Esophagus muscularis mucosa (tissue), 4 donors: ENCODE data around the gene ASB7. TPM values are rescaled to one million over a fixed set of nuclear protein-coding genes. Genes with fewer than 3 reads are reported as not detected.

Experiments used
- DNase-seq: peaks from one replicate; pipeline ENCODE4 v3.0.0-alpha.2; 2017; ENCODE audit errors: extremely low spot score
- H3K27ac ChIP-seq, 4 donors: fragments of 200-600 bp; sonication (generic); replicated peaks in 1 of 4; 1 replicate in 3 of 4; 2 replicates in 1 of 4; pipeline ENCODE4 v1.5.1; 2016 to 2019; ENCODE audit warnings: mild to moderate bottlenecking in 1 of 4
- H3K27me3 ChIP-seq, 4 donors: fragments of 200-600 bp; sonication (generic); one replicate each; pipeline versions ENCODE4 v1.5.1 to v1.6.0; 2016 to 2019
- H3K36me3 ChIP-seq, 4 donors: fragments of 200-600 bp; sonication (generic); one replicate each; pipeline ENCODE4 v1.5.1; 2016 to 2019
- H3K4me1 ChIP-seq, 4 donors: fragments of 200-600 bp; sonication (generic); one replicate each; pipeline ENCODE4 v1.5.1; 2016 to 2019
- H3K4me3 ChIP-seq, 4 donors: fragments of 200-600 bp; sonication (generic); 1 replicate in 2 of 4; 2 replicates in 2 of 4; pipeline ENCODE4 v1.5.1; 2016 to 2019; ENCODE audit warnings: mild to moderate bottlenecking in 4 of 4, moderate library complexity in 1 of 4
- H3K9me3 ChIP-seq, 4 donors: fragments of 200-600 bp; sonication (generic); 1 replicate in 3 of 4; 2 replicates in 1 of 4; pipeline ENCODE4 v1.5.1; 2016 to 2019
- CTCF ChIP-seq, 3 experiments: fragments of 200-600 bp in 2 of 3; fragments of 450-650 bp in 1 of 3; sonication (generic) in 2 of 3; IDR thresholded peaks; one replicate each; pipeline ENCODE4 v1.5.1; 2017 to 2019; ENCODE audit warnings: antibody characterized with exemption in 3 of 3, mild to moderate bottlenecking in 2 of 3, moderate library complexity in 1 of 3
- EP300 ChIP-seq: sonication (generic); formaldehyde crosslinking; IDR thresholded peaks from one replicate; pipeline ENCODE4 v1.6.1; 2017; ENCODE audit warnings: antibody characterized with exemption
- POLR2A ChIP-seq: fragments of 450-650 bp; IDR thresholded peaks from one replicate; pipeline ENCODE4 v1.6.1; 2017; ENCODE audit warnings: antibody characterized with exemption, moderate library complexity, mild to moderate bottlenecking, low read depth
- POLR2AphosphoS5 ChIP-seq, 2 donors: sonication (generic); formaldehyde crosslinking; IDR thresholded peaks; one replicate each; pipeline ENCODE4 v1.6.1; 2017; ENCODE audit warnings: antibody characterized with exemption in 2 of 2
- WGBS: methylation state at CpG from one replicate; pipeline ENCODE4 v1.1.5; 2018; 5-methylcytosine and 5-hydroxymethylcytosine counted together
- intact Hi-C: fragments of 100-400 bp; cut with DNase I; formaldehyde crosslinking; loops from one replicate; pipeline ENCODE4 v1.15.1; 2023
- total RNA-seq, 4 donors: library from RNA; depleted of rRNA; stranded (reverse); fragments of >200 nt; gene quantifications; one replicate each; pipeline versions ENCODE4 v1.1.0 to v1.2.1, GENCODE V29; 2016

Gene ASB7
- total RNA-seq, 4 donors from 2014 or later: 12.8 to 13.8 (median 13.4) TPM

GRCh38 chr15:100613208-100613607 lies 10.8 kb downstream of the ASB7 start:
- H3K4me3 ChIP-seq: no peak overlapping the region
- no peaks in the 10 kb centered on the region for H3K9me3 ChIP-seq
- intact Hi-C loops: no loop called here
- no peaks in the 10 kb centered on the region for H3K4me1 ChIP-seq
- no peaks in the 10 kb centered on the region for H3K27me3 ChIP-seq
- peaks cover 27 to 82% (median 54%) of the 10 kb centered on the region in 4 donors for H3K36me3 ChIP-seq
- DNase-seq: no peak
- no peak for TF ChIP-seq CTCF (IDR thresholded peaks at IDR 0.05)
- WGBS: 100% methylated on average over 1 of the region's 1 CpG
- H3K27ac ChIP-seq: no peak overlapping the region

- intact Hi-C loops: no loop called here
- H3K27me3 ChIP-seq: no peaks in the 10 kb centered on the region
- TF ChIP-seq EP300 (no peak), POLR2AphosphoS5 (IDR thresholded peaks at IDR 0.05) (no peak), CTCF (IDR thresholded peaks at IDR 0.05) (no peak), POLR2A (no peak)
- WGBS: 87% methylated on average over 2 of the region's 2 CpGs
- H3K4me3 ChIP-seq: no peak overlapping the region
- H3K27ac ChIP-seq: no peak overlapping the region
- no peak for DNase-seq
- no peaks in the 10 kb centered on the region for H3K4me1 ChIP-seq
- peaks cover 27 to 80% (median 52%) of the 10 kb centered on the region in 4 donors for H3K36me3 ChIP-seq
- H3K9me3 ChIP-seq: no peaks in the 10 kb centered on the region
These were observed 11.9 kb downstream of the ASB7 start for GRCh38 chr15:100614336-100614735.

- no peak overlapping the region for H3K27ac ChIP-seq
- H3K4me3 ChIP-seq: no peak overlapping the region
- WGBS: 91% methylated on average over 4 of the region's 4 CpGs
- no peaks in the 10 kb centered on the region for H3K4me1 ChIP-seq
- intact Hi-C loops: no loop called here
- H3K9me3 ChIP-seq: no peaks in the 10 kb centered on the region
- no peaks in the 10 kb centered on the region for H3K27me3 ChIP-seq
- DNase-seq: no peak
- peaks cover 23 to 80% (median 46%) of the 10 kb centered on the region in 4 donors for H3K36me3 ChIP-seq
- no peak for TF ChIP-seq POLR2A
These were observed 12.5 kb downstream of the ASB7 start for GRCh38 chr15:100614918-100615317.

- no peak for DNase-seq
- Histone ChIP-seq H3K36me3 (peaks cover 16 to 77% (median 38%) of the 10 kb centered on the region in 4 donors), H3K27me3 (no peaks in the 10 kb centered on the region), H3K4me1 (no peaks in the 10 kb centered on the region), H3K9me3 (no peaks in the 10 kb centered on the region), H3K27ac (no peak overlapping the region), H3K4me3 (no peak overlapping the region)
- intact Hi-C loops: no loop called here
- 52% methylated on average over 5 of the region's 5 CpGs for WGBS
- no peak for TF ChIP-seq POLR2A
- no peak for TF ChIP-seq EP300
- no peak for TF ChIP-seq CTCF (IDR thresholded peaks at IDR 0.05)
- TF ChIP-seq POLR2AphosphoS5 (IDR thresholded peaks at IDR 0.05): no peak
These were observed 13.4 kb downstream of the ASB7 start for GRCh38 chr15:100615801-100616200.

GRCh38 chr15:100616700-100617099 lies 14.3 kb downstream of the ASB7 start:
- WGBS: 91% methylated on average over 2 of the region's 2 CpGs
- H3K36me3 ChIP-seq: peaks cover 16 to 73% (median 33%) of the 10 kb centered on the region in 4 donors
- no peak for TF ChIP-seq EP300
- no peak for TF ChIP-seq POLR2A
- no peak for TF ChIP-seq CTCF (IDR thresholded peaks at IDR 0.05)
- no peak for TF ChIP-seq POLR2AphosphoS5 (IDR thresholded peaks at IDR 0.05)

More at GRCh38 chr15:100616700-100617099, 14.3 kb downstream of the ASB7 start:
- intact Hi-C loops: no loop called here
- no peak overlapping the region for H3K4me3 ChIP-seq
- H3K27me3 ChIP-seq: no peaks in the 10 kb centered on the region
- H3K4me1 ChIP-seq: no peaks in the 10 kb centered on the region
- no peaks in the 10 kb centered on the region for H3K9me3 ChIP-seq
- DNase-seq: no peak
- no peak overlapping the region for H3K27ac ChIP-seq
